KBM-7 (cell line): ENCODE data around the gene UQCRC2.
"Not testable (repeated sequence)": the region's sequence is repeated elsewhere in the genome, so short reads cannot be mapped to it uniquely, and the experiment has no call there.

Experiments
- DNase-seq: peaks from one replicate; pipeline ENCODE4 v3.0.0-alpha.2; 2015
- in situ Hi-C: fragments of 300-500 bp; cut with MboI; formaldehyde crosslinking; loops from 2 replicates; pipeline ENCODE4 v1.14.3; 2020; ENCODE audit warnings: low sequenced_read_pairs, low pct_unique_long_range_greater_than_20kb, mixed read lengths

The UQCRC2 gene

GRCh38 chr16:21952793-21953540 lies at the start of gene UQCRC2:
TSS of gene UQCRC2 (plus strand) at chr16:21953361. CDS start at chr16:21953424, 63 bp downstream.
- in situ Hi-C loops, result no loop called here

GRCh38 chr16:21932650-21933049 lies 20.5 kb upstream of the UQCRC2 start:
- DNase-seq, in situ Hi-C loops: not testable (repeated sequence)

More at GRCh38 chr16:21952793-21953540, at the start of gene UQCRC2:
- DNase-seq, result peak; percentile 95

- DNase-seq, in situ Hi-C loops: not testable (repeated sequence)
Measured at GRCh38 chr16:21933316-21933715, 19.8 kb upstream of the UQCRC2 start.

- DNase-seq, in situ Hi-C loops: not testable (repeated sequence)
Measured at GRCh38 chr16:21933790-21934189, 19.4 kb upstream of the UQCRC2 start.

- in situ Hi-C loops, DNase-seq: not testable (repeated sequence)
Measured at GRCh38 chr16:21936216-21936615, 16.9 kb upstream of the UQCRC2 start.

GRCh38 chr16:21937336-21937829 lies 15.8 kb upstream of the UQCRC2 start:
- in situ Hi-C loops, result no loop called here
- DNase-seq, result no peak

- DNase-seq, result no peak
- in situ Hi-C loops, result no loop called here
Measured at GRCh38 chr16:21940570-21940969, 12.6 kb upstream of the UQCRC2 start.

GRCh38 chr16:21943571-21943970 lies 9.6 kb upstream of the UQCRC2 start:
- DNase-seq, result no peak
- in situ Hi-C loops, result no loop called here

GRCh38 chr16:21946889-21947635 lies 6.1 kb upstream of the UQCRC2 start:
- no peak for DNase-seq
- in situ Hi-C loops, result no loop called here

GRCh38 chr16:21949713-21950260 lies 3.4 kb upstream of the UQCRC2 start:
- DNase-seq, result no peak
- in situ Hi-C loops, result no loop called here

GRCh38 chr16:21950782-21951521 lies 2.2 kb upstream of the UQCRC2 start:
- peak; percentile 50 for DNase-seq
- in situ Hi-C loops, result no loop called here

- in situ Hi-C loops, result no loop called here
- DNase-seq, result no peak
Measured at GRCh38 chr16:21952040-21952792, 945 bp upstream of the UQCRC2 start.

- in situ Hi-C loops, result no loop called here
- DNase-seq, result no peak
Measured at GRCh38 chr16:21953541-21953902, 361 bp downstream of the UQCRC2 start.

- no peak for DNase-seq
- in situ Hi-C loops, result no loop called here
Measured at GRCh38 chr16:21957714-21958346, 4.7 kb downstream of the UQCRC2 start.

- in situ Hi-C loops, result no loop called here
- no peak for DNase-seq
Measured at GRCh38 chr16:21959050-21959449, 5.9 kb downstream of the UQCRC2 start.

- no peak for DNase-seq
- in situ Hi-C loops, result no loop called here
Measured at GRCh38 chr16:21962475-21962874, 9.3 kb downstream of the UQCRC2 start.

- in situ Hi-C loops, result no loop called here
- no peak for DNase-seq
Measured at GRCh38 chr16:21963887-21964286, 10.7 kb downstream of the UQCRC2 start.

- in situ Hi-C loops, result no loop called here
- DNase-seq, result no peak
Measured at GRCh38 chr16:21964353-21964752, 11.2 kb downstream of the UQCRC2 start.
